Measurements from ENCODE around the gene PTBP3. TPM values are rescaled to one million over a fixed set of nuclear protein-coding genes. Genes with fewer than 3 reads are reported as not detected.

PTBP3 gene
- total RNA-seq, 1 donor from 2014 or later: 210 TPM

GRCh38 chr9:112348257-112349007 lies 15.0 kb upstream of the PTBP3 start:
- peak overlapping the region; percentile 52 for H3K4me3 ChIP-seq (ENCODE audit: low read depth, low read length)
- no peak for DNase-seq (ENCODE audit: low read depth)
- TF ChIP-seq, protein P1, sequence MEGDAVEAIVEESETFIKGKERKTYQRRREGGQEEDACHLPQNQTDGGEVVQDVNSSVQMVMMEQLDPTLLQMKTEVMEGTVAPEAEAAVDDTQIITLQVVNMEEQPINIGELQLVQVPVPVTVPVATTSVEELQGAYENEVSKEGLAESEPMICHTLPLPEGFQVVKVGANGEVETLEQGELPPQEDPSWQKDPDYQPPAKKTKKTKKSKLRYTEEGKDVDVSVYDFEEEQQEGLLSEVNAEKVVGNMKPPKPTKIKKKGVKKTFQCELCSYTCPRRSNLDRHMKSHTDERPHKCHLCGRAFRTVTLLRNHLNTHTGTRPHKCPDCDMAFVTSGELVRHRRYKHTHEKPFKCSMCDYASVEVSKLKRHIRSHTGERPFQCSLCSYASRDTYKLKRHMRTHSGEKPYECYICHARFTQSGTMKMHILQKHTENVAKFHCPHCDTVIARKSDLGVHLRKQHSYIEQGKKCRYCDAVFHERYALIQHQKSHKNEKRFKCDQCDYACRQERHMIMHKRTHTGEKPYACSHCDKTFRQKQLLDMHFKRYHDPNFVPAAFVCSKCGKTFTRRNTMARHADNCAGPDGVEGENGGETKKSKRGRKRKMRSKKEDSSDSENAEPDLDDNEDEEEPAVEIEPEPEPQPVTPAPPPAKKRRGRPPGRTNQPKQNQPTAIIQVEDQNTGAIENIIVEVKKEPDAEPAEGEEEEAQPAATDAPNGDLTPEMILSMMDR (conservative IDR thresholded peaks at IDR 0.05; ENCODE audit: low read depth, low read length): no peak

- DNase-seq (ENCODE audit: low read depth): no peak
- H3K4me3 ChIP-seq (ENCODE audit: low read depth, low read length): no peak overlapping the region
- TF ChIP-seq, protein P1 (conservative IDR thresholded peaks at IDR 0.05; ENCODE audit: low read depth, low read length): no peak
Measured at GRCh38 chr9:112341730-112342129, 8.3 kb upstream of the PTBP3 start.

GRCh38 chr9:112339886-112340285 lies 6.5 kb upstream of the PTBP3 start:
- no peak overlapping the region for H3K4me3 ChIP-seq (ENCODE audit: low read depth, low read length)
- TF ChIP-seq, protein P1 (conservative IDR thresholded peaks at IDR 0.05; ENCODE audit: low read depth, low read length): no peak
- DNase-seq (ENCODE audit: low read depth): no peak

- DNase-seq (ENCODE audit: low read depth): no peak
- TF ChIP-seq, protein P1 (conservative IDR thresholded peaks at IDR 0.05; ENCODE audit: low read depth, low read length): no peak
- H3K4me3 ChIP-seq (ENCODE audit: low read depth, low read length): no peak overlapping the region
Measured at GRCh38 chr9:112338561-112338960, 5.1 kb upstream of the PTBP3 start.

DNA sequence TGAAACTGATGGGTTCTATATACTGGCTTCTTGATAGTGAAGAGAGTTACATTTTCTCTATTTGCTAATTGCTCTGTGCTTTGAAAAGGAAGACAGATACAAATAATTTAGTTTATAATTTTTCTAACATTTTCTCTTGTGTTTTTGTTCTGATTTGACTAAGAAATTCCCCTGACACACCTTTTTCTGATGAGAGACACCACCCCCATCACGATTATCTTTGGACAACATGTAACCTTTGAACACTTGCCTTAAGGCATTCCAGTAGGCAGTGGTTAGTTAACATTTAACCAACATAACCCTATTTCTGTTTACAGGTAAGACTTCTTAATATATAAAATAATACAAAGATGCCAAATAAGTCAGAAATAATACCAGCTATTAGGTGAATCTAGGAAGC lies 4.1 kb upstream of the PTBP3 start:
- TF ChIP-seq, protein P1 (conservative IDR thresholded peaks at IDR 0.05; ENCODE audit: low read depth, low read length): no peak
- DNase-seq (ENCODE audit: low read depth): no peak

DNA sequence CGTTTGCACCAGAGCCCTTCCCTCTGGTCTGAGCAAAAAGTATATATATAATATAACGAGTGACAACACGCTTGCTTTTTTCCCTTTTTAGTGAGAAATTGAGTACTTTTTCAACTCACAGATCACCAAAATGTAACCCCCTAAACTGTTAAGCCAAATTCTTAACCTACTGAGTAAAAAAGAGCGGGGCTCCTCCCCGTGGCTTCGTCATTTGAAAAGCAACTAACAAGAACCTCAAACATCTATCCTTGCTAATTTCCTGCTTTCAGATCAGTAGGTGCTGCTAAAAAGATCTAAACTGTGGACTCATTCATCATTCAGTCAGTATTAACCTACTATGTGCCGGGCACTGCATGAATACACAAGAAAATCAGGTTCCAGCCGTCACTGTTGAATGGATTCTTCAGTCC lies 1.0 kb upstream of the PTBP3 start:
- DNase-seq (ENCODE audit: low read depth): no peak
- TF ChIP-seq, protein P1 (conservative IDR thresholded peaks at IDR 0.05; ENCODE audit: low read depth, low read length): no peak
- peak overlapping the region; percentile 75 for H3K4me3 ChIP-seq (ENCODE audit: low read depth, low read length)

More for the DNA sequence above, 4.1 kb upstream of the PTBP3 start:
- no peak overlapping the region for H3K4me3 ChIP-seq (ENCODE audit: low read depth, low read length)
